Epithelial cell of proximal tubule (primary cell): ENCODE data around the gene GRIA4. TPM values are rescaled to one million over a fixed set of nuclear protein-coding genes. Genes with fewer than 3 reads are reported as not detected.

Experiments used
- DNase-seq: peaks from one replicate; pipeline ENCODE4 v3.0.0-alpha.2; 2011; ENCODE audit warnings: low read depth
- H3K4me3 ChIP-seq: 2 replicates; pipeline ENCODE4 v1.5.1; 2011; ENCODE audit warnings: low read depth, mild to moderate bottlenecking, low read length
- total RNA-seq: library from RNA; depleted of rRNA; stranded (reverse); fragments of >200 nt; gene quantifications from 2 replicates; pipeline ENCODE4 v1.2.3, GENCODE V29; 2015
- TF ChIP-seq, protein P1 (sequence below): conservative IDR thresholded peaks from 2 replicates; pipeline ENCODE4 v1.5.1; 2012; ENCODE audit warnings: low read depth, mild to moderate bottlenecking, low read length

GRIA4 gene
- total RNA-seq, 1 donor from 2014 or later = 0.69 TPM

DNA sequence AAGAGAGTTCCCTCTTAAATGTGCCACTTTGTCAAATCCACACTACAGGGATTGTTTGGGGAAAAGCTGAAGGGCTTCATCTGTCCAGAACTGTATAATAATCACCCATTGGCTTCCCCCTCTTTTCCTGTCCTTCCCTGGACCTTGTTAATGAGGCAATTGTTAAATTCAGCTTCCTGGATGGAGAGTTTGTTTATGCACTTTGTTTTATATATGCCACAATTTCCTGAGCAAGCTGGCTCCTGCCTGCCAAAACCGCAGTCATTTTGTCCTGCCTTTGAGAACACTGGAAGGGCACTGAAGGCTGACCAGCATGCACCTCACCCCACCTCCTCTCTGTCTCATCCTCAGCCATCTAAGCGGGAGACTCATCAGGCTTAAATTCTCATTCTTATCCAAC, 325.9 kb downstream of the GRIA4 start:
- H3K4me3 ChIP-seq = no peak overlapping the region
- DNase-seq = no peak

DNA sequence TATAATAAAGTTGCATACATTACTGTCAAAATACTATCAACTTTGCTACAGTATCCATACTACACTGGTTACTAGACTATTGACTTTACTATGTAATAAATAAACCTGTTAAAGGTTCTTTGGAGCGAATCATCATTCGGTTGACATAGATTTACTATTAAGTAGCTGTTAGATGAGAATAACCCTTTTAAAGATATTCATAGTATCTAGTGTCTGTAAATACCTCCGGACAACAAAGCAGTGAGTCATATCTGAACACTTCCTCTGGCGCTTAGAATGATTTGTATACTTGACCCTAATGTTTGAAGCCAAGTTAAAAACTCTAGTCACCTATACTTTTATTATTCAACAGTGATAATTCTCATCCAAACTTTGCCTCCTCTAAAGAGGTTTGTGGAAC, 327.5 kb downstream of the GRIA4 start:
- DNase-seq = peak; percentile 63

More for the DNA sequence above, 325.9 kb downstream of the GRIA4 start:
- TF ChIP-seq, protein P1, sequence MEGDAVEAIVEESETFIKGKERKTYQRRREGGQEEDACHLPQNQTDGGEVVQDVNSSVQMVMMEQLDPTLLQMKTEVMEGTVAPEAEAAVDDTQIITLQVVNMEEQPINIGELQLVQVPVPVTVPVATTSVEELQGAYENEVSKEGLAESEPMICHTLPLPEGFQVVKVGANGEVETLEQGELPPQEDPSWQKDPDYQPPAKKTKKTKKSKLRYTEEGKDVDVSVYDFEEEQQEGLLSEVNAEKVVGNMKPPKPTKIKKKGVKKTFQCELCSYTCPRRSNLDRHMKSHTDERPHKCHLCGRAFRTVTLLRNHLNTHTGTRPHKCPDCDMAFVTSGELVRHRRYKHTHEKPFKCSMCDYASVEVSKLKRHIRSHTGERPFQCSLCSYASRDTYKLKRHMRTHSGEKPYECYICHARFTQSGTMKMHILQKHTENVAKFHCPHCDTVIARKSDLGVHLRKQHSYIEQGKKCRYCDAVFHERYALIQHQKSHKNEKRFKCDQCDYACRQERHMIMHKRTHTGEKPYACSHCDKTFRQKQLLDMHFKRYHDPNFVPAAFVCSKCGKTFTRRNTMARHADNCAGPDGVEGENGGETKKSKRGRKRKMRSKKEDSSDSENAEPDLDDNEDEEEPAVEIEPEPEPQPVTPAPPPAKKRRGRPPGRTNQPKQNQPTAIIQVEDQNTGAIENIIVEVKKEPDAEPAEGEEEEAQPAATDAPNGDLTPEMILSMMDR = no peak

DNA sequence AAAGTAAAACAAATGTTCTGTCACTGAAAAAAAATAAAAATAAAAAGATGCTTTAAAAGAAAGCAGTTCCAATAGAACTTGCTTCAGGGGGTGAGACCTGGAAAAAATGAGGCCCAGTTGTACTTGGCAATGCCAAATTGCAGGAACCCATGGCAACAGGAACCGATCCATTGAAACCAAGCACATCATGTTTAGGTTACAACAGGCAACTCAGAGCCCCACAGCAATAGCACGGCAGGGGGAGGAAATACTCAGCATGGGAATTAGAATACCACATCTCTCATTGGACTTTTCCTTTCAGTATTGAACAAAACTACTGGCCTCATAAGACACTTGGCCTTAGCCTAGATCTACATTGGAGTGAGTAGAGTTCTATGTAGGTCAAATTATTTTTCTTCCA, 327.9 kb downstream of the GRIA4 start:
- DNase-seq = no peak
- TF ChIP-seq, protein P1 = no peak
- no peak overlapping the region for H3K4me3 ChIP-seq

More for the DNA sequence above, 327.5 kb downstream of the GRIA4 start:
- H3K4me3 ChIP-seq = no peak overlapping the region
- TF ChIP-seq, protein P1 = no peak

DNA sequence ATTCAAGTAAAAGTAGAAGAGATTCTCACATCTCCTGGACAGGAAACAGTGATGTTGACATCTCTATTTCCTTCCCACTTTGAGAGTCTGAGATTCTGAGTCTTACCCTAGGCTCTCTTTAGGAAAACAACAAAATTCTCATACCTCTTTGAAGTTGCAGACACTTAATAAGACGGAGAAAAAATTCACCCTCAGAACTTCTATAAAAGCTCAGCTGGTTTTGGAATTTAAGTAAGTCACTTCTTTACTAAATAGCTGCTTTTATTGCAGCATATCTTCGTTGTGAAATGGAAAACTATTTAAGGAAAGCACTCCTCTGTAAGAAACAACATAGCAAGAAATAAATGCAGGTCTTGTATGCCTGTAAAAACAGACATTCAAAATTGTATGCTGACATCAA, 333.0 kb downstream of the GRIA4 start:
- H3K4me3 ChIP-seq = no peak overlapping the region
- TF ChIP-seq, protein P1 = no peak
- DNase-seq = no peak

DNA sequence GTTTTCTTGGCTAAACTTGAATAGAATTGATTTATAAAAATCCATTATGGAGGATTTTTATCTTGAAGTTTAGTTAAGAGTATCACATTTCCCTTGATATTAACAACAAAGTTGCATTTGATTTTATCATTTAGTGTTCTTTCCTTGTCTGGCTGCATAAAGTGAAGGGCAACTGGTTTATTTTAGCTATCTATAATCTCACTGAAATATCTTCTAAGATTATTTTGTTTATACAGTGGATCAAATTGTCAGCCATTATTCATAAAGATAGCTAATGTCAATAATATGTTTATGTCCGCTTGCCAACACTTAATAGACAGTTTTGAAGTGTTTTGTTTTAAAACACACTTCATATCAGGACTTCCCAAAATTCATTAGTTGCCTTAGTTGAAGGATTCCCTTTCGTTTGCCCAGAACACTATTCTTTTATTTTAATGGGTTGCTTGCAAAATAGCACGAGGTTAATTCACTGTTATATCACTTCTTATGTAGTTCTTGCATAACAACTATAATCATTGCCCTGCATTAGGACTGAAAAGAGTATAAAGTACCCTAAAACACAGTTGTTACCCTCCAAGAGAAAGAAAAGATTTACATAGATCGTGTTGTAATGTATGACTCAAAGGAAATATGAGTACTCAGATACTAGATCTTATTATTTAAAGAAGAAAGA, 339.2 kb downstream of the GRIA4 start:
- TF ChIP-seq, protein P1 = no peak
- H3K4me3 ChIP-seq = no peak overlapping the region
- DNase-seq = no peak

DNA sequence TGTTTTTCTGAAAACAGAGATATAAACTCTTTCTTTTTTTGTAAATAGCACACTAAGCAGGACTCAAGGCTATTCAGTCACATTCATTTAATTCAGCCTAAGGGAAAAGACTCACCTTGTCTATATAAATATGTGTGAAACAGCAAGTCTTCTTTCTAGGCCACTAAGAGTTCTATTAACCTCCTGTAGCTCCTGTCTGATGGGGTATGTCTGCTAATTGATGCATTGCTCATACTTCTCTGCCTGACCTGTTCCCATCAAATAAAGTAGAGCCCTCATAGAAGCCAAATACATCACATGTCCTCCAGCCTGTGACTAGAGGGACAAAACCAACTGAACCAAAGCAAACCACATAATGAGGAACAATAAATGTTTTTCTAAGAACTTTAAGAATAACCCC, 344.0 kb downstream of the GRIA4 start:
- no peak overlapping the region for H3K4me3 ChIP-seq
- TF ChIP-seq, protein P1 = no peak
- no peak for DNase-seq
